ENCODE data around the gene NKAIN4.

NKAIN4 gene

GRCh38 chr20:63287697-63288580 is 33.7 kb upstream of the NKAIN4 start:
- DNase-seq, result no peak

GRCh38 chr20:63286781-63287696 is 32.8 kb upstream of the NKAIN4 start:
- DNase-seq, result no peak

- DNase-seq, result no peak
Measured at GRCh38 chr20:63285636-63286615, 31.7 kb upstream of the NKAIN4 start.

GRCh38 chr20:63284981-63285524 is 30.8 kb upstream of the NKAIN4 start:
- no peak for DNase-seq

- DNase-seq, result no peak
Measured at GRCh38 chr20:63284544-63284949, 30.3 kb upstream of the NKAIN4 start.

- DNase-seq, result no peak
Measured at GRCh38 chr20:63284083-63284440, 29.8 kb upstream of the NKAIN4 start.

- no peak for DNase-seq
Measured at GRCh38 chr20:63283397-63284082, 29.3 kb upstream of the NKAIN4 start.

GRCh38 chr20:63282946-63283345 is 28.7 kb upstream of the NKAIN4 start:
- no peak for DNase-seq

GRCh38 chr20:63281742-63282665 is 27.7 kb upstream of the NKAIN4 start:
- no peak for DNase-seq

- no peak for DNase-seq
Measured at GRCh38 chr20:63280929-63281545, 26.8 kb upstream of the NKAIN4 start.

GRCh38 chr20:63280371-63280770 is 26.1 kb upstream of the NKAIN4 start:
- no peak for DNase-seq

- no peak for DNase-seq
Measured at GRCh38 chr20:63279931-63280330, 25.7 kb upstream of the NKAIN4 start.

GRCh38 chr20:63278661-63279060 is 24.4 kb upstream of the NKAIN4 start:
- no peak for DNase-seq

GRCh38 chr20:63277466-63278272 is 23.4 kb upstream of the NKAIN4 start:
- DNase-seq, result no peak

- no peak for DNase-seq
Measured at GRCh38 chr20:63276956-63277355, 22.7 kb upstream of the NKAIN4 start.

GRCh38 chr20:63275825-63276224 is 21.6 kb upstream of the NKAIN4 start:
- DNase-seq, result no peak

- no peak for DNase-seq
Measured at GRCh38 chr20:63274381-63275228, 20.3 kb upstream of the NKAIN4 start.

Measured in NCI-H1048 (cell line).